GM18508 (cell line): ENCODE measurements around the gene CD8A.
"Not testable (repeated sequence)": the region's sequence is repeated elsewhere in the genome, so short reads cannot be mapped to it uniquely, and the experiment has no call there.

Experiments used
- ATAC-seq: cut with Tn5 transposase; IDR thresholded peaks from one replicate; pipeline ENCODE4 v1.9.1; 2021; ENCODE audit warnings: moderate number of reproducible peaks; ENCODE audit not compliant: insufficient read depth, unreplicated experiment

Gene CD8A

DNA sequence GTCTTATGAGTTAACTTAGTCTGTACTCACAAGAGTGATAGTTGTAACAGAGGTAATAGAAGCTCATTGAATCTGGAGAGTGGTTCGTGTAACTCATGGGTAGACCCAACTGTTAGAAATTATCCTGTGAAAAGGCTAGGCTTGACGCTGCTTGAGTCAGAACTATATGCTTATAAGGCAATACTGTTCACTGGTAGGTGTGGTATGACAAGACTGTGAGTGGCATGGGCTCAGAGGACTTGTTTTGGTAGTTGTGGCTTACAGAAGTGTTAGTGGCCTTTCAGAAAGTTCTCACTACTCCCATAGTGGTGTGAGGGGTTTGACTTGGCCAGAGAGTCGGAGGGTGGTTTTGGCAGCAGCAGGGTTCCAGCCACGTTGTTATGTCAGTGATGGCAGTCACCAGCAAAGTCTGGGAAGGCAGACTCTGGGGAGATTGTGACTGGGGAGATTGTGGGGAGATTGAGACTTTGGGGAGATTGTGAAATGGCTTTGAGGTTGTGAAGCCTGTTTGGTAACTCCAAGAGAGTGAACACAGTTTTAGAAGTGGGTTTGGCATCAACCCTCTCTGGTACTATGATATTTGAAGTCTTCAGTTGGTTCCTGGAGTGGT is 48.7 kb downstream of the CD8A start:
- ATAC-seq: not testable (repeated sequence)

DNA sequence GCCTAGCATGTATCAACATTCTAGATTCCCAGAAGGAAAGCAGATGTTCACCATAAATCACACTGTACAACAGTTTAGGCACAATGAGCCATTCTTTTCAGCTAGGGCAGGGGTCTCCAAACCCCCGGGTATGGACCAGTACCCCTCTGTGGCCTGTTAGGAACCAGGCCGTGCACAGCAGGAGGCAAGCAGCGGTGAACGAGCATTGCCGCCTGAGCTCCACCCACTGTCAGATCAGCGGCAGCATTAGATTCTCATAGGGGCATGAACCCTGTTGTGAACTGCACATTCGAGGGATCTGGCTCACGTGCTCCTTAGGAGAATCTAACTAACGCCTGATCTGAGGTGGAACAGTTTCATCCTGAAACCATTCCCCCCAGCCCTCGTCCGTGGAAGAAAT is 50.8 kb downstream of the CD8A start:
- not testable (repeated sequence) for ATAC-seq

DNA sequence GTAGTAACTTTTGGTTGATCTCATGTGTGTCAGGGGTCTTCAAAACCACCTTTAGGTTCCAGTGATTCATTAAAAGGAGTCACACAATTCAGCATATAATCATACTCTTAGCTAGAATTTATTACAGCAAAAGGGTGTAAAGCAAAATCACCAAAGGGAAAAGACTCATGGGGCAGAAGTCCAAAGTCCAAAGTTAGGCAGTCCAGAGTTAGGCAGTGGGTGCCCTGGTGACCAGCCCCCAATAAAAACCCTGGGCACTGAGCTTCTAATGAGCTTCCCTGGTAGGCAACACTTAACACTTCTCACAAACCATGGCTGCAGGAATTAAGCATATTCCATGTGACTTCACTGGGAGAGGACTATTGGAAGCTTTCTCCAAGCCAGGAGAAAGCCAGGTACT is 51.2 kb downstream of the CD8A start:
- not testable (repeated sequence) for ATAC-seq

DNA sequence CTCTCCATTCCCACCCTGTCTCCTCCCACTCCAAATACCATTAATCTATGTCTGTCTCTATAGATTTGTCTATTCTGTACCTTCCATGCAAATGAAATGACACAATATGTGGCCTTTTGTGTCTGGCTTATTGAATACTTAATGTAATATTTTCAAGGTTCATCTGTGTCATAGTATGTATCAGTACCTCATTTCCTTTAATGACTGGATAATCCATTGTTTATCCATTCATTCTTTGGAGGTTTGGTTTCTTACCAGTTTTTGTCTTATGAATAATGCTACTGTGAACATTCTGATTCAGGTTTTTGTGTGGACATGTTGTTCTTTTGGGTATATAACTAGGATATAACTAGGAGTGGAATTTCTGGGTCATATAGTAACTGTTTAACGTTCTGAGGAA is 55.8 kb downstream of the CD8A start:
- not testable (repeated sequence) for ATAC-seq
